Activated CD8-positive, alpha-beta memory T cell treated with anti-CD3 and anti-CD28 coated beads, Interleukin-2, amount 50 U/mL, for 24 hours (primary cell): ENCODE data around the gene CORO1A.
"Not testable (repeated sequence)": the region's sequence is repeated elsewhere in the genome, so short reads cannot be mapped to it uniquely, and the experiment has no call there.

Experiments
- DNase-seq: peaks from one replicate; pipeline ENCODE4 v3.0.0-alpha.2; 2020; ENCODE audit errors: extremely low read depth

Gene CORO1A

GRCh38 chr16:30170145-30170544 lies 13.3 kb upstream of the CORO1A start:
- DNase-seq = not testable (repeated sequence)

GRCh38 chr16:30173054-30173453 lies 10.3 kb upstream of the CORO1A start:
- DNase-seq = no peak

- DNase-seq = not testable (repeated sequence)
Observed at GRCh38 chr16:30176876-30177275, 6.5 kb upstream of the CORO1A start.

GRCh38 chr16:30179195-30179594 lies 4.2 kb upstream of the CORO1A start:
- DNase-seq = no peak

GRCh38 chr16:30179931-30180330 lies 3.5 kb upstream of the CORO1A start:
- DNase-seq = no peak

- DNase-seq = no peak
Observed at GRCh38 chr16:30180741-30181140, 2.7 kb upstream of the CORO1A start.

- DNase-seq = peak; percentile 44
Observed at GRCh38 chr16:30184096-30184890, 891 bp downstream of the CORO1A start.

- DNase-seq = no peak
Observed at GRCh38 chr16:30184891-30185682, 1.7 kb downstream of the CORO1A start.

GRCh38 chr16:30185683-30186421 lies 2.5 kb downstream of the CORO1A start:
- peak; percentile 65 for DNase-seq

- no peak for DNase-seq
Observed at GRCh38 chr16:30186444-30186781, 3.0 kb downstream of the CORO1A start.

- DNase-seq = peak; percentile 72
Observed at GRCh38 chr16:30186782-30187555, 3.6 kb downstream of the CORO1A start.

GRCh38 chr16:30187556-30187865 lies 4.1 kb downstream of the CORO1A start:
- no peak for DNase-seq

- no peak for DNase-seq
Observed at GRCh38 chr16:30187971-30188561, 4.7 kb downstream of the CORO1A start.

GRCh38 chr16:30191158-30191557 lies 7.8 kb downstream of the CORO1A start:
- DNase-seq = not testable (repeated sequence)

GRCh38 chr16:30193098-30193497 lies 9.7 kb downstream of the CORO1A start:
- DNase-seq = not testable (repeated sequence)

- not testable (repeated sequence) for DNase-seq
Observed at GRCh38 chr16:30193615-30194014, 10.2 kb downstream of the CORO1A start, which contains the start of the genes BOLA2B and SLX1A. BOLA2B (minus strand) TSS chr16:30193666; CDS start chr16:30193595, 71 bp downstream. SLX1A (plus strand) TSS chr16:30193875; CDS start chr16:30194085, 210 bp downstream.

GRCh38 chr16:30194172-30194925 lies 10.9 kb downstream of the CORO1A start:
- DNase-seq = not testable (repeated sequence)

- DNase-seq = not testable (repeated sequence)
Observed at GRCh38 chr16:30197001-30197400, 13.6 kb downstream of the CORO1A start.

GRCh38 chr16:30199049-30199448 lies 15.6 kb downstream of the CORO1A start, which contains the start of gene SULT1A3:
SULT1A3 (plus strand) TSS chr16:30199255; CDS start chr16:30200729, 1,474 bp downstream.
- not testable (repeated sequence) for DNase-seq
